SH-SY5Y (cell line): Measurements from ENCODE around the gene VPS9D1.

Source experiments
- GATA2 ChIP-seq: IDR thresholded peaks from 2 replicates; pipeline ENCODE4 v1.6.1; 2011; ENCODE audit warnings: mild to moderate bottlenecking, low read depth, low read length
- GATA3 ChIP-seq: IDR thresholded peaks from 2 replicates; pipeline ENCODE4 v1.6.1; 2011; ENCODE audit warnings: low read depth, mild to moderate bottlenecking, low read length, moderate library complexity

DNA sequence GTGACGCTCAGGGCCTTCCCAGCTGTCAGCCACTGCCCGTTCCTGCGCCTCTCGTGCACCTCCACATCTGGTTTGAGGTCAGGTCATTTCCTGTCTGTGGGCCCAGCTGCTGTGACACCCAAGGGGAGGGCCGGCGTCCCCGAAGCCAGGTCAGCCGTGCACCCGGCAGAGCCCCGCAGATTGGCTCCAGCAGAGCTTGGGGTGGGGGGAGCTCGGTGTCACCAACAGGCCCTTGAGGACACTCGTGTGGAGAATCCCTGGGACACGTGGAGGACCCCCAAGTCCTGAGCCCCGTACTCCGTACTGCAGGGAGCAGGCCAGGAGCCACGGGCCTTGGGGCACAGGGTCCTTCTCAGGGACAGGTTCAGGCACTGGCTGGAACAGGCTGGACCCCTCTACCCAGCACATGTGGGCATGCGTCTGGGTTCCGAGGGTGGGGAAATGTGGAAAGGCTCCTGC lies 24.0 kb downstream of the VPS9D1 start:
- TF ChIP-seq GATA3 (no peak), GATA2 (no peak)
